ENCODE results near the gene GALNT7. TPM values are rescaled to one million over a fixed set of nuclear protein-coding genes. Genes with fewer than 3 reads are reported as not detected.

Gene GALNT7
- total RNA-seq, 1 donor = 18.8 TPM

- H3K4me3 ChIP-seq (ENCODE audit: insufficient read depth, low read length) = no peak overlapping the region
- no peak for DNase-seq (ENCODE audit: insufficient read length, low spot score, missing footprints)
- H2AFZ ChIP-seq (ENCODE audit: low read length) = no peak overlapping the region
- no peaks in the 10 kb centered on the region for H3K79me2 ChIP-seq (ENCODE audit: insufficient read depth, low read length)
- no peak overlapping the region for H3K27ac ChIP-seq (ENCODE audit: low read depth, low read length)
- no peaks in the 10 kb centered on the region for H3K4me1 ChIP-seq (ENCODE audit: insufficient read depth, low read length)
- H3K9me3 ChIP-seq (ENCODE audit: low read depth, low read length) = no peaks in the 10 kb centered on the region
- H3K4me2 ChIP-seq (ENCODE audit: insufficient read depth, low read length) = no peak overlapping the region
- TF ChIP-seq CTCF (IDR thresholded peaks at IDR 0.05; ENCODE audit: extremely low read depth, low read depth, low read length) = no peak
- no peaks in the 10 kb centered on the region for H4K20me1 ChIP-seq (ENCODE audit: insufficient read depth, low read length)
- no peaks in the 10 kb centered on the region for H3K27me3 ChIP-seq (ENCODE audit: insufficient read depth, low read length)
- H3K36me3 ChIP-seq (ENCODE audit: insufficient read depth, low read length) = no peaks in the 10 kb centered on the region
Measured at GRCh38 chr4:173153445-173153844, 15.2 kb upstream of the GALNT7 start.

- Histone ChIP-seq H3K27ac (ENCODE audit: low read depth, low read length) (no peak overlapping the region), H4K20me1 (ENCODE audit: insufficient read depth, low read length) (no peaks in the 10 kb centered on the region), H3K36me3 (ENCODE audit: insufficient read depth, low read length) (peaks cover 3% of the 10 kb centered on the region), H2AFZ (ENCODE audit: low read length) (no peak overlapping the region), H3K4me3 (ENCODE audit: insufficient read depth, low read length) (no peak overlapping the region), H3K79me2 (ENCODE audit: insufficient read depth, low read length) (no peaks in the 10 kb centered on the region), H3K4me2 (ENCODE audit: insufficient read depth, low read length) (no peak overlapping the region), H3K9me3 (ENCODE audit: low read depth, low read length) (no peaks in the 10 kb centered on the region), H3K4me1 (ENCODE audit: insufficient read depth, low read length) (no peaks in the 10 kb centered on the region), H3K27me3 (ENCODE audit: insufficient read depth, low read length) (no peaks in the 10 kb centered on the region)
- no peak for TF ChIP-seq CTCF (IDR thresholded peaks at IDR 0.05; ENCODE audit: extremely low read depth, low read depth, low read length)
- peak; percentile 74 for DNase-seq (ENCODE audit: insufficient read length, low spot score, missing footprints)
Measured at GRCh38 chr4:173159791-173160190, 8.8 kb upstream of the GALNT7 start.

GRCh38 chr4:173160871-173161270 is 7.7 kb upstream of the GALNT7 start:
- H3K36me3 ChIP-seq (ENCODE audit: insufficient read depth, low read length) = peaks cover 3% of the 10 kb centered on the region

GRCh38 chr4:173161311-173161710 is 7.3 kb upstream of the GALNT7 start:
- H3K36me3 ChIP-seq (ENCODE audit: insufficient read depth, low read length) = peaks cover 3% of the 10 kb centered on the region
- H3K79me2 ChIP-seq (ENCODE audit: insufficient read depth, low read length) = no peaks in the 10 kb centered on the region
- DNase-seq (ENCODE audit: insufficient read length, low spot score, missing footprints) = no peak
- no peaks in the 10 kb centered on the region for H3K4me1 ChIP-seq (ENCODE audit: insufficient read depth, low read length)
- H3K27me3 ChIP-seq (ENCODE audit: insufficient read depth, low read length) = no peaks in the 10 kb centered on the region
- no peak overlapping the region for H3K4me3 ChIP-seq (ENCODE audit: insufficient read depth, low read length)
- H3K9me3 ChIP-seq (ENCODE audit: low read depth, low read length) = no peaks in the 10 kb centered on the region
- TF ChIP-seq CTCF (IDR thresholded peaks at IDR 0.05; ENCODE audit: extremely low read depth, low read depth, low read length) = no peak
- no peak overlapping the region for H3K4me2 ChIP-seq (ENCODE audit: insufficient read depth, low read length)
- H4K20me1 ChIP-seq (ENCODE audit: insufficient read depth, low read length) = no peaks in the 10 kb centered on the region
- no peak overlapping the region for H2AFZ ChIP-seq (ENCODE audit: low read length)
- H3K27ac ChIP-seq (ENCODE audit: low read depth, low read length) = no peak overlapping the region

More at GRCh38 chr4:173160871-173161270, 7.7 kb upstream of the GALNT7 start:
- DNase-seq (ENCODE audit: insufficient read length, low spot score, missing footprints) = peak; percentile 14
- H4K20me1 ChIP-seq (ENCODE audit: insufficient read depth, low read length) = no peaks in the 10 kb centered on the region
- no peak overlapping the region for H3K4me2 ChIP-seq (ENCODE audit: insufficient read depth, low read length)
- H3K27ac ChIP-seq (ENCODE audit: low read depth, low read length) = no peak overlapping the region
- no peaks in the 10 kb centered on the region for H3K4me1 ChIP-seq (ENCODE audit: insufficient read depth, low read length)
- H2AFZ ChIP-seq (ENCODE audit: low read length) = no peak overlapping the region
- H3K4me3 ChIP-seq (ENCODE audit: insufficient read depth, low read length) = no peak overlapping the region
- TF ChIP-seq CTCF (IDR thresholded peaks at IDR 0.05; ENCODE audit: extremely low read depth, low read depth, low read length) = no peak
- H3K79me2 ChIP-seq (ENCODE audit: insufficient read depth, low read length) = no peaks in the 10 kb centered on the region
- no peaks in the 10 kb centered on the region for H3K27me3 ChIP-seq (ENCODE audit: insufficient read depth, low read length)
- H3K9me3 ChIP-seq (ENCODE audit: low read depth, low read length) = no peaks in the 10 kb centered on the region

Measured in osteoblast (primary cell).